IMR-90 (cell line): Measurements from ENCODE around the gene LRP5. TPM values are rescaled to one million over a fixed set of nuclear protein-coding genes. Genes with fewer than 3 reads are reported as not detected.

Experiments used
- ATAC-seq: fragments of 200-7000 bp; cut with Tn5 transposase; 2 replicates; pipeline ENCODE4 v1.9.1; 2020; ENCODE audit warnings: low read depth, mild to moderate bottlenecking, moderate library complexity
- BruUV-seq: library from RNA; stranded (reverse); fragments of 400-500 nt; replicated peaks from 2 replicates; lab custom pipeline; 2021; lab: Mats Ljungman, UMichigan
- CTCF ChIA-PET: fragments of 300-600 bp; formaldehyde crosslinking; extraction: SDS; loops from one replicate; lab custom pipeline; 2021; ENCODE audit warnings: antibody characterized with exemption; lab: Yijun Ruan, JAX
- POLR2A ChIA-PET: fragments of 300-600 bp; sonication (Branson Sonifier 250); formaldehyde crosslinking; loops from one replicate; lab custom pipeline; 2022; ENCODE audit warnings: antibody characterized with exemption; ENCODE audit not compliant: unreplicated experiment; lab: Charles Lee
- DNase-seq: peaks from one replicate; pipeline ENCODE4 v3.0.0; 2013
- H2AFZ ChIP-seq: replicated peaks from 2 replicates; pipeline ENCODE3; 2013; ENCODE audit warnings: low read length, mild to moderate bottlenecking; ENCODE audit not compliant: poor library complexity
- H2AK5ac ChIP-seq: 2 replicates; pipeline ENCODE4 v1.6.1; 2013; ENCODE audit warnings: low read depth, low read length, inconsistent platforms
- H2AK9ac ChIP-seq: replicated peaks from 2 replicates; pipeline ENCODE3; 2013; ENCODE audit warnings: mild to moderate bottlenecking, low read depth, low read length, moderate library complexity; ENCODE audit not compliant: poor library complexity
- H2BK120ac ChIP-seq: 2 replicates; pipeline ENCODE4 v1.6.1; 2013; ENCODE audit warnings: low read depth, low read length, inconsistent platforms
- H2BK15ac ChIP-seq: 3 replicates; pipeline ENCODE4 v1.6.1; 2013; ENCODE audit warnings: low read depth, low read length, inconsistent platforms
- H2BK20ac ChIP-seq: 2 replicates; pipeline ENCODE4 v1.6.1; 2013; ENCODE audit warnings: low read depth, mild to moderate bottlenecking, inconsistent platforms, low read length, moderate library complexity
- H2BK5ac ChIP-seq: 2 replicates; pipeline ENCODE4 v1.6.1; 2013; ENCODE audit warnings: mild to moderate bottlenecking, low read depth, low read length, inconsistent platforms; ENCODE audit not compliant: poor library complexity, severe bottlenecking
- H3K14ac ChIP-seq: replicated peaks from 2 replicates; pipeline ENCODE4 v1.6.1; 2013; ENCODE audit warnings: low read depth, low read length, inconsistent platforms
- H3K18ac ChIP-seq: 2 replicates; pipeline ENCODE4 v1.6.1; 2013; ENCODE audit warnings: low read depth, low read length, control low read depth
- H3K23ac ChIP-seq: 2 replicates; pipeline ENCODE4 v1.6.1; 2013; ENCODE audit warnings: low read depth, low read length, inconsistent platforms
- H3K27ac ChIP-seq: 2 replicates; pipeline ENCODE4 v1.5.1; 2013; ENCODE audit warnings: mild to moderate bottlenecking, control low read depth, low read length; ENCODE audit not compliant: insufficient read depth
- H3K27me3 ChIP-seq: 2 replicates; pipeline ENCODE4 v1.6.1; 2013; ENCODE audit warnings: low read length; ENCODE audit not compliant: control insufficient read depth, insufficient read depth
- H3K36me3 ChIP-seq: 2 replicates; pipeline ENCODE4 v1.6.1; 2013; ENCODE audit warnings: low read length, mixed read lengths; ENCODE audit not compliant: control insufficient read depth, insufficient read depth
- H3K4ac ChIP-seq: 2 replicates; pipeline ENCODE4 v1.6.1; 2013; ENCODE audit warnings: low read depth, low read length, inconsistent platforms
- H3K4me1 ChIP-seq: 2 replicates; pipeline ENCODE4 v1.6.1; 2013; ENCODE audit warnings: low read length, mixed read lengths; ENCODE audit not compliant: control insufficient read depth, insufficient read depth
- H3K4me2 ChIP-seq: 2 replicates; pipeline ENCODE4 v1.6.1; 2013; ENCODE audit warnings: low read depth, mild to moderate bottlenecking, control low read depth, low read length, moderate library complexity
- H3K4me3 ChIP-seq: 2 replicates; pipeline ENCODE4 v1.5.1; 2013; ENCODE audit warnings: low read depth, mild to moderate bottlenecking, control low read depth, low read length, moderate library complexity; ENCODE audit not compliant: insufficient read depth
- H3K56ac ChIP-seq: 2 replicates; pipeline ENCODE4 v1.6.1; 2013; ENCODE audit warnings: low read length, inconsistent platforms; ENCODE audit not compliant: insufficient read depth; ENCODE audit errors: extremely low read depth
- H3K79me1 ChIP-seq, 2 experiments: 2 replicates each; pipeline ENCODE4 v1.6.1; 2013; ENCODE audit warnings: low read length in 2 of 2, inconsistent platforms in 1 of 2, low read depth in 1 of 2
- H3K9ac ChIP-seq: 2 replicates; pipeline ENCODE4 v1.6.1; 2013; ENCODE audit warnings: low read depth, low read length, control low read depth
- H3K9me1 ChIP-seq: 2 replicates; pipeline ENCODE4 v1.6.1; 2013; ENCODE audit warnings: low read length, inconsistent platforms; ENCODE audit not compliant: insufficient read depth
- H3K9me3 ChIP-seq: 2 replicates; pipeline ENCODE4 v1.6.1; 2013; ENCODE audit warnings: low read length; ENCODE audit not compliant: control insufficient read depth, insufficient read depth
- H4K20me1 ChIP-seq: 2 replicates; pipeline ENCODE4 v1.6.1; 2013; ENCODE audit warnings: low read length, inconsistent platforms; ENCODE audit not compliant: insufficient read depth
- H4K5ac ChIP-seq: 2 replicates; pipeline ENCODE4 v1.6.1; 2013; ENCODE audit warnings: mild to moderate bottlenecking, low read depth, low read length, control low read depth
- H4K8ac ChIP-seq, 2 experiments: 2 replicates each; pipeline ENCODE4 v1.6.1; 2013; ENCODE audit warnings: low read depth in 2 of 2, low read length in 2 of 2, control low read depth in 1 of 2, inconsistent platforms in 1 of 2
- H4K91ac ChIP-seq: 2 replicates; pipeline ENCODE4 v1.6.1; 2013; ENCODE audit warnings: low read depth, low read length, inconsistent platforms; ENCODE audit not compliant: insufficient read depth
- BHLHE40 ChIP-seq: fragments of 150-350 bp; IDR thresholded peaks from 2 replicates; pipeline ENCODE4 v1.6.1; 2016; ENCODE audit warnings: mild to moderate bottlenecking, low read depth, low read length
- CEBPB ChIP-seq: IDR thresholded peaks from 2 replicates; pipeline ENCODE4 v1.6.1; 2012; ENCODE audit warnings: low read depth, low read length, improper control_type of control experiment
- CHD1 ChIP-seq: IDR thresholded peaks from 2 replicates; pipeline ENCODE4 v1.6.1; 2012; ENCODE audit warnings: low read depth, low read length, improper control_type of control experiment
- ELK1 ChIP-seq: fragments of 150-350 bp; IDR thresholded peaks from 2 replicates; pipeline ENCODE4 v1.6.1; 2016; ENCODE audit warnings: low read depth, mild to moderate bottlenecking, low read length, moderate library complexity, borderline replicate concordance
- FOS ChIP-seq: fragments of 150-350 bp; IDR thresholded peaks from 2 replicates; pipeline ENCODE4 v1.6.1; 2016; ENCODE audit warnings: low read depth, low read length
- MAFK ChIP-seq: IDR thresholded peaks from 2 replicates; pipeline ENCODE4 v1.6.1; 2012; ENCODE audit warnings: low read depth, low read length, improper control_type of control experiment
- MAZ ChIP-seq: IDR thresholded peaks from 2 replicates; pipeline ENCODE4 v1.6.1; 2012; ENCODE audit warnings: low read depth, mild to moderate bottlenecking, low read length, improper control_type of control experiment, moderate library complexity, borderline replicate concordance
- MXI1 ChIP-seq: IDR thresholded peaks from 2 replicates; pipeline ENCODE4 v1.6.1; 2012; ENCODE audit warnings: low read depth, mild to moderate bottlenecking, low read length, moderate library complexity, borderline replicate concordance
- NFE2L2 ChIP-seq: fragments of 150-350 bp; IDR thresholded peaks from 2 replicates; pipeline ENCODE4 v1.6.1; 2016; ENCODE audit warnings: low read depth, mild to moderate bottlenecking, low read length
- POLR2A ChIP-seq: IDR thresholded peaks from 2 replicates; pipeline ENCODE4 v1.6.1; 2012; ENCODE audit warnings: mild to moderate bottlenecking, low read depth, low read length
- RAD21 ChIP-seq: IDR thresholded peaks from 2 replicates; pipeline ENCODE4 v1.6.1; 2012; ENCODE audit warnings: low read length, improper control_type of control experiment
- RCOR1 ChIP-seq: IDR thresholded peaks from 2 replicates; pipeline ENCODE4 v1.6.1; 2012; ENCODE audit warnings: mild to moderate bottlenecking, low read length, improper control_type of control experiment; ENCODE audit not compliant: insufficient replicate concordance
- RFX5 ChIP-seq: IDR thresholded peaks from 2 replicates; pipeline ENCODE4 v1.8.0; 2012; ENCODE audit warnings: low read depth, mild to moderate bottlenecking, low read length, moderate library complexity
- SMC3 ChIP-seq: fragments of 150-350 bp; IDR thresholded peaks from 2 replicates; pipeline ENCODE4 v1.6.1; 2016; ENCODE audit warnings: low read depth, mild to moderate bottlenecking, antibody characterized with exemption, low read length, moderate library complexity
- WGBS, 2 experiments: methylation state at CpG; one replicate each; pipeline versions ENCODE4 v1.1.5 to v1.1.7; 2013; ENCODE audit warnings: missing lambda C conversion rate in 2 of 2; ENCODE audit not compliant: insufficient read length in 1 of 2; ENCODE audit errors: extremely low coverage in 2 of 2; 5-methylcytosine and 5-hydroxymethylcytosine counted together
- dilution Hi-C: fragments of 300-500 bp; cut with HindIII; formaldehyde crosslinking; loops from one replicate; pipeline ENCODE4 v1.14.3; 2018; ENCODE audit warnings: low sequenced_read_pairs; ENCODE audit not compliant: unreplicated experiment
- in situ Hi-C: fragments of 300-500 bp; cut with MboI; formaldehyde crosslinking; loops from 3 replicates; pipeline ENCODE4 v1.14.3; 2019; ENCODE audit warnings: low sequenced_read_pairs, inconsistent platforms, mixed read lengths
- intact Hi-C: fragments of 100-400 bp; cut with micrococcal nuclease; formaldehyde crosslinking; loops from 2 replicates; pipeline ENCODE4 v1.10.0; 2022
- polyA plus RNA-seq, 3 experiments: library from polyadenylated mRNA; depleted of rRNA; stranded (reverse); fragments of >200 nt; gene quantifications; 2 replicates each; pipeline ENCODE4 v1.2.3, GENCODE V29; 2012; ENCODE audit warnings: low replicate concordance in 1 of 3
- total RNA-seq: library from RNA; depleted of rRNA; stranded (reverse); fragments of >200 nt; gene quantifications from 2 replicates; pipeline ENCODE4 v1.2.3, GENCODE V29; 2012
- TF ChIP-seq, protein P1 (sequence below): fragments of 150-350 bp; IDR thresholded peaks from 2 replicates; pipeline ENCODE4 v1.6.1; 2017; ENCODE audit warnings: mild to moderate bottlenecking, antibody characterized with exemption, low read length, low read depth
- TF ChIP-seq, protein P2 (sequence below): conservative IDR thresholded peaks from 2 replicates; pipeline ENCODE4 v1.5.1; 2012; ENCODE audit warnings: mild to moderate bottlenecking, low read depth, low read length, improper control_type of control experiment

The LRP5 gene
- total and polyA plus RNA-seq, 2 of the 4 experiments (the other 2 are of a cell fraction): 10.4 to 15.0 TPM

GRCh38 chr11:68403831-68404230 lies 91.4 kb downstream of the LRP5 start:
- Histone ChIP-seq H2BK5ac (no peak overlapping the region), H3K9me3 (no peaks in the 10 kb centered on the region), H2AK9ac (peak overlapping the region; percentile 55), H3K79me1 (no peaks in the 10 kb centered on the region; a peak in 1 of 4 replicates), H3K4ac (no peak overlapping the region), H3K14ac (no peak overlapping the region), H3K4me2 (no peak overlapping the region), H4K91ac (no peak overlapping the region), H2BK15ac (no peak overlapping the region), H3K4me1 (no peaks in the 10 kb centered on the region; the same call in 1 of the 2 replicates), H3K18ac (no peak overlapping the region), H3K9me1 (peaks cover 6% of the 10 kb centered on the region; the same call in 1 of the 2 replicates), H3K36me3 (peaks cover 31% of the 10 kb centered on the region), H4K20me1 (peaks cover 4% of the 10 kb centered on the region; the same call in 1 of the 2 replicates), H2BK120ac (no peak overlapping the region), H4K8ac (no peak overlapping the region), H3K9ac (no peak overlapping the region), H3K27ac (no peak overlapping the region), H3K27me3 (no peaks in the 10 kb centered on the region), H4K5ac (no peak overlapping the region), H2BK20ac (no peak overlapping the region), H3K56ac (no peak overlapping the region), H3K4me3 (no peak overlapping the region), H3K23ac (no peak overlapping the region), H2AFZ (no peak overlapping the region), H2AK5ac (no peak overlapping the region)
- TF ChIP-seq POLR2A: no peak
- TF ChIP-seq CHD1: no peak
- TF ChIP-seq RFX5: no peak
- TF ChIP-seq RCOR1: no peak
- no peak for TF ChIP-seq CEBPB
- TF ChIP-seq MAFK: no peak
- TF ChIP-seq BHLHE40: no peak
- no peak for TF ChIP-seq FOS
- no peak for TF ChIP-seq NFE2L2
- TF ChIP-seq RAD21: no peak
- TF ChIP-seq SMC3: no peak
- TF ChIP-seq ELK1: no peak
- no peak for TF ChIP-seq MXI1
- TF ChIP-seq MAZ: no peak
- TF ChIP-seq, protein P1, sequence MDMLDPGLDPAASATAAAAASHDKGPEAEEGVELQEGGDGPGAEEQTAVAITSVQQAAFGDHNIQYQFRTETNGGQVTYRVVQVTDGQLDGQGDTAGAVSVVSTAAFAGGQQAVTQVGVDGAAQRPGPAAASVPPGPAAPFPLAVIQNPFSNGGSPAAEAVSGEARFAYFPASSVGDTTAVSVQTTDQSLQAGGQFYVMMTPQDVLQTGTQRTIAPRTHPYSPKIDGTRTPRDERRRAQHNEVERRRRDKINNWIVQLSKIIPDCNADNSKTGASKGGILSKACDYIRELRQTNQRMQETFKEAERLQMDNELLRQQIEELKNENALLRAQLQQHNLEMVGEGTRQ: no peak
- TF ChIP-seq, protein P2, sequence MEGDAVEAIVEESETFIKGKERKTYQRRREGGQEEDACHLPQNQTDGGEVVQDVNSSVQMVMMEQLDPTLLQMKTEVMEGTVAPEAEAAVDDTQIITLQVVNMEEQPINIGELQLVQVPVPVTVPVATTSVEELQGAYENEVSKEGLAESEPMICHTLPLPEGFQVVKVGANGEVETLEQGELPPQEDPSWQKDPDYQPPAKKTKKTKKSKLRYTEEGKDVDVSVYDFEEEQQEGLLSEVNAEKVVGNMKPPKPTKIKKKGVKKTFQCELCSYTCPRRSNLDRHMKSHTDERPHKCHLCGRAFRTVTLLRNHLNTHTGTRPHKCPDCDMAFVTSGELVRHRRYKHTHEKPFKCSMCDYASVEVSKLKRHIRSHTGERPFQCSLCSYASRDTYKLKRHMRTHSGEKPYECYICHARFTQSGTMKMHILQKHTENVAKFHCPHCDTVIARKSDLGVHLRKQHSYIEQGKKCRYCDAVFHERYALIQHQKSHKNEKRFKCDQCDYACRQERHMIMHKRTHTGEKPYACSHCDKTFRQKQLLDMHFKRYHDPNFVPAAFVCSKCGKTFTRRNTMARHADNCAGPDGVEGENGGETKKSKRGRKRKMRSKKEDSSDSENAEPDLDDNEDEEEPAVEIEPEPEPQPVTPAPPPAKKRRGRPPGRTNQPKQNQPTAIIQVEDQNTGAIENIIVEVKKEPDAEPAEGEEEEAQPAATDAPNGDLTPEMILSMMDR: no peak
- in situ Hi-C loops: no loop called here
- BruUV-seq: no TSS peak
- dilution Hi-C loops: no loop called here
- ChIA-PET POLR2A (no interaction called here), CTCF (no interaction called here)
- no peak for DNase-seq
- WGBS, 2 experiments: 97% methylated on average over 6 of the region's 12 CpGs; no CpG with 5 or more reads in 1 of the 2 experiments
- intact Hi-C loops: no loop called here
- no peak for ATAC-seq
